ENCODE results near the gene ASCL1. TPM values are rescaled to one million over a fixed set of nuclear protein-coding genes. Genes with fewer than 3 reads are reported as not detected.
A peak's percentile ranks its signal among the peaks of the same experiment; 100 is the strongest.

Gene ASCL1
- total and polyA plus RNA-seq, 7 donors: 0.01 to 0.03 TPM; not detected in 5

GRCh38 chr12:102954134-102954533 is 3.3 kb upstream of the ASCL1 start:
- intact Hi-C loops (cut with DNase I): no loop called here

GRCh38 chr12:102955926-102956737 is 1.3 kb upstream of the ASCL1 start:
- Histone ChIP-seq H3K4me3 (no peak overlapping the region), H3K36me3 (ENCODE audit: insufficient read depth in 1 of 2, low read depth in 1 of 2) (no peaks in the 10 kb centered on the region), H3K9me3 (no peaks in the 10 kb centered on the region), H3K4me1 (no peaks in the 10 kb centered on the region), H3K27ac (no peak overlapping the region), H3K27me3 (ENCODE audit: insufficient read depth in 3 of 3, low read length in 2 of 3) (peaks cover 0 to 89% (median 28%) of the 10 kb centered on the region in 3 donors)
- 1 to 2% (median 1%) methylated on average over 34 to 50 of the region's 50 CpGs for WGBS, 3 donors
- no peak for ATAC-seq
- intact Hi-C loops (cut with DNase I): no loop called here
- DNase-seq: no peak
- no peak for TF ChIP-seq CTCF (IDR thresholded peaks at IDR 0.05)

More at GRCh38 chr12:102954134-102954533, 3.3 kb upstream of the ASCL1 start:
- Histone ChIP-seq H3K27ac (no peak overlapping the region), H3K4me3 (no peak overlapping the region), H3K36me3 (ENCODE audit: insufficient read depth in 1 of 2, low read depth in 1 of 2) (no peaks in the 10 kb centered on the region), H3K27me3 (ENCODE audit: insufficient read depth in 3 of 3, low read length in 2 of 3) (peaks cover 3 to 77% (median 30%) of the 10 kb centered on the region in 3 donors), H3K9me3 (no peaks in the 10 kb centered on the region), H3K4me1 (no peaks in the 10 kb centered on the region)
- no peak for TF ChIP-seq CTCF (IDR thresholded peaks at IDR 0.05)
- WGBS, 3 donors: 28 to 42% (median 41%) methylated on average over 1 of the region's 1 CpG
- no peak for DNase-seq
- ATAC-seq: no peak

- no peak overlapping the region for H3K27ac ChIP-seq
- intact Hi-C loops (cut with DNase I): no loop called here
- 1 to 2% (median 2%) methylated on average over 19 of the region's 19 CpGs for WGBS, 3 donors
- no peak for ATAC-seq
- peaks cover 0 to 93% (median 28%) of the 10 kb centered on the region in 3 donors for H3K27me3 ChIP-seq (ENCODE audit: insufficient read depth in 3 of 3, low read length in 2 of 3)
- no peaks in the 10 kb centered on the region for H3K9me3 ChIP-seq
- no peak for DNase-seq
- H3K36me3 ChIP-seq (ENCODE audit: insufficient read depth in 1 of 2, low read depth in 1 of 2): no peaks in the 10 kb centered on the region
- TF ChIP-seq CTCF (IDR thresholded peaks at IDR 0.05): no peak
- no peaks in the 10 kb centered on the region for H3K4me1 ChIP-seq
- H3K4me3 ChIP-seq: no peak overlapping the region
These were observed 641 bp upstream of the ASCL1 start for GRCh38 chr12:102956738-102957327.

- intact Hi-C loops (cut with DNase I): no loop called here
- Histone ChIP-seq H3K27ac (no peak overlapping the region), H3K4me3 (peak overlapping the region; percentile 54), H3K27me3 (ENCODE audit: insufficient read depth in 3 of 3, low read length in 2 of 3) (peaks cover 0 to 99% (median 32%) of the 10 kb centered on the region in 3 donors), H3K36me3 (ENCODE audit: insufficient read depth in 1 of 2, low read depth in 1 of 2) (no peaks in the 10 kb centered on the region), H3K9me3 (no peaks in the 10 kb centered on the region), H3K4me1 (no peaks in the 10 kb centered on the region)
- ATAC-seq (no peak), DNase-seq (no peak)
- 1% methylated on average over 76 to 83 of the region's 83 CpGs for WGBS, 3 donors
- no peak for TF ChIP-seq CTCF (IDR thresholded peaks at IDR 0.05)
These were observed 777 bp downstream of the ASCL1 start for GRCh38 chr12:102958073-102958829.

All from psoas muscle (tissue), 8 donors.